ENCODE measurements around the gene DLGAP1.
A peak's percentile ranks its signal among the peaks of the same experiment; 100 is the strongest.
"Not testable (repeated sequence)": the region's sequence is repeated elsewhere in the genome, so short reads cannot be mapped to it uniquely, and the experiment has no call there.

The DLGAP1 gene

DNA sequence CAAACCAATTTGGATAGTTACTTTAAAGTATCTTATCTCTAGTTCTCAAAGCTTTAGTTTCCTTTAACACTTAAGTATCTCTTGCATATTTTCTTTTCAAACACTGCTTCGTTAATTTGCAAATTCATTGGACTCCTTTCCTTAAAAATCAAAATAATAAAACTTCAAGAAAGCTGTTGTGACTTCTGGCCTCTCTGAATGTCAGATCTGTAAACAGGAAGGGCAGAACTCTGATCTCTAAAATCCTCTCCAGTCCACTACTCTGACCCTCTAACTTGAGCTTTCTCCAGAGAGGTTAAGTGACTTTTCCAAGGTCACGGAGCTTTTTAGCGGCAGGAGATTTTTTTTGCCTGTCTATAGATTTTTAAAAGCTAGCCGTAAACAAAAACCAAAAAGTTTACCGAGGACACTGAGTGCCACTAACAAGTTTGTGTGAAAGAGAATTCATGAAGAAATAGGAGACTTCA is 849.6 kb downstream of the DLGAP1 start:
- Histone ChIP-seq H3K27me3 (ENCODE audit: insufficient read depth, poor library complexity, severe bottlenecking) (no peaks in the 10 kb centered on the region), H3K4me3 (replicated peaks; ENCODE audit: insufficient read depth, low read length) (peak overlapping the region; percentile 0; the same call in 1 of the 2 replicates), H3K27ac (replicated peaks) (peak overlapping the region; percentile 90)
- TF ChIP-seq SPI1 (IDR thresholded peaks at IDR 0.05; ENCODE audit: borderline replicate concordance, low read depth), result peak; percentile 3; the same call in 1 of the 2 replicates
- TF ChIP-seq, protein P1, sequence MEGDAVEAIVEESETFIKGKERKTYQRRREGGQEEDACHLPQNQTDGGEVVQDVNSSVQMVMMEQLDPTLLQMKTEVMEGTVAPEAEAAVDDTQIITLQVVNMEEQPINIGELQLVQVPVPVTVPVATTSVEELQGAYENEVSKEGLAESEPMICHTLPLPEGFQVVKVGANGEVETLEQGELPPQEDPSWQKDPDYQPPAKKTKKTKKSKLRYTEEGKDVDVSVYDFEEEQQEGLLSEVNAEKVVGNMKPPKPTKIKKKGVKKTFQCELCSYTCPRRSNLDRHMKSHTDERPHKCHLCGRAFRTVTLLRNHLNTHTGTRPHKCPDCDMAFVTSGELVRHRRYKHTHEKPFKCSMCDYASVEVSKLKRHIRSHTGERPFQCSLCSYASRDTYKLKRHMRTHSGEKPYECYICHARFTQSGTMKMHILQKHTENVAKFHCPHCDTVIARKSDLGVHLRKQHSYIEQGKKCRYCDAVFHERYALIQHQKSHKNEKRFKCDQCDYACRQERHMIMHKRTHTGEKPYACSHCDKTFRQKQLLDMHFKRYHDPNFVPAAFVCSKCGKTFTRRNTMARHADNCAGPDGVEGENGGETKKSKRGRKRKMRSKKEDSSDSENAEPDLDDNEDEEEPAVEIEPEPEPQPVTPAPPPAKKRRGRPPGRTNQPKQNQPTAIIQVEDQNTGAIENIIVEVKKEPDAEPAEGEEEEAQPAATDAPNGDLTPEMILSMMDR (IDR thresholded peaks at IDR 0.05; ENCODE audit: insufficient read depth, low read length), result no peak
- no peak for TF ChIP-seq GABPA (IDR thresholded peaks at IDR 0.05; ENCODE audit: low read depth)
- TF ChIP-seq, protein P2, sequence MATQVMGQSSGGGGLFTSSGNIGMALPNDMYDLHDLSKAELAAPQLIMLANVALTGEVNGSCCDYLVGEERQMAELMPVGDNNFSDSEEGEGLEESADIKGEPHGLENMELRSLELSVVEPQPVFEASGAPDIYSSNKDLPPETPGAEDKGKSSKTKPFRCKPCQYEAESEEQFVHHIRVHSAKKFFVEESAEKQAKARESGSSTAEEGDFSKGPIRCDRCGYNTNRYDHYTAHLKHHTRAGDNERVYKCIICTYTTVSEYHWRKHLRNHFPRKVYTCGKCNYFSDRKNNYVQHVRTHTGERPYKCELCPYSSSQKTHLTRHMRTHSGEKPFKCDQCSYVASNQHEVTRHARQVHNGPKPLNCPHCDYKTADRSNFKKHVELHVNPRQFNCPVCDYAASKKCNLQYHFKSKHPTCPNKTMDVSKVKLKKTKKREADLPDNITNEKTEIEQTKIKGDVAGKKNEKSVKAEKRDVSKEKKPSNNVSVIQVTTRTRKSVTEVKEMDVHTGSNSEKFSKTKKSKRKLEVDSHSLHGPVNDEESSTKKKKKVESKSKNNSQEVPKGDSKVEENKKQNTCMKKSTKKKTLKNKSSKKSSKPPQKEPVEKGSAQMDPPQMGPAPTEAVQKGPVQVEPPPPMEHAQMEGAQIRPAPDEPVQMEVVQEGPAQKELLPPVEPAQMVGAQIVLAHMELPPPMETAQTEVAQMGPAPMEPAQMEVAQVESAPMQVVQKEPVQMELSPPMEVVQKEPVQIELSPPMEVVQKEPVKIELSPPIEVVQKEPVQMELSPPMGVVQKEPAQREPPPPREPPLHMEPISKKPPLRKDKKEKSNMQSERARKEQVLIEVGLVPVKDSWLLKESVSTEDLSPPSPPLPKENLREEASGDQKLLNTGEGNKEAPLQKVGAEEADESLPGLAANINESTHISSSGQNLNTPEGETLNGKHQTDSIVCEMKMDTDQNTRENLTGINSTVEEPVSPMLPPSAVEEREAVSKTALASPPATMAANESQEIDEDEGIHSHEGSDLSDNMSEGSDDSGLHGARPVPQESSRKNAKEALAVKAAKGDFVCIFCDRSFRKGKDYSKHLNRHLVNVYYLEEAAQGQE (IDR thresholded peaks at IDR 0.05; ENCODE audit: insufficient replicate concordance, low read depth), result no peak
- DNase-seq (ENCODE audit: low read depth in 1 of 2, low spot score in 1 of 2), result no peak

DNA sequence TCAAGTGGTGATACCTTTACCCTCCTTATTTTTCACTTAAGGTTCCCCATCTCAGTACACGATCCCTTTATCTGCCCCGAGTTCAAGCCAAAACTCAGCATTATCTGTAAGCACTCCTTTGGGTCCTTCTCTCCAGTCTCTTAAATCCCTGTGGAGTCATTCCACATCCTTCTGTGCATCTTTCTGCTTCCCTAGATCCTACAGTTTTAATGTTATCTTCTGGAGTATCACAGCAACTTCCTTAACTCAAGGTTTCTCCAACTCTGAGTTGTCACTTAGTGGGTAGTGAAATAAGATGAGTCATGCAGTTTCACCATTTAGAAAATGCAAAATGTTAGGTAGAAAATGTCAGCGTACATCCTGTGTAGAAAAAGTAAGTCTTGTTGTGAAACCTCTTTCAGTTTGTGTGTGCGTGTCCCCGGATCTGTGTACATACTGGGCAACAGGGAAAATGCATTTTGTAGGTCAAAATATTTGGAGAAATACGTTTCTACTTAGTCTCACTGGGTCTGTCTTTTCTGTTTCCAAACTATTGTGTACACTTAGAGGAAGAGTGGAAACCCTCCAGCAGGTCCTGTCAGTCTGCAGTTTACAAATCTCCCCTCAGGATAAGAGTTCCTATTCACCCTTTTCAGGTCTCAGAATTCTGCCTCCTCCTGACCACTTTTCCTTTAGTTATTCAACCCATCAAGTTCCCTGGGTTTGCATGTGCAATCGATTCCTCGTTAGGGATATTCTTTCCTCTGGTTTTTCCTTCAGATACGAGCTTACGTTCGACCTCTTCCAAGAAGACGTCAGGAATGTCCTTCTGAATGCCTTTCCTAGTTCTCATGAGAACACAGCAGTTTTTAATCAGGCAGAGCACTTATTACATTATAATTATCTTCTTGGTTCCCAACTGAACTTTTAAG is 850.4 kb downstream of the DLGAP1 start:
- peak; percentile 91 to 98 for DNase-seq (ENCODE audit: low read depth in 1 of 2, low spot score in 1 of 2)
- peak overlapping the region; percentile 11 for H3K4me3 ChIP-seq (replicated peaks; ENCODE audit: insufficient read depth, low read length)
- H3K27ac ChIP-seq (replicated peaks), result peak overlapping the region; percentile 90

DNA sequence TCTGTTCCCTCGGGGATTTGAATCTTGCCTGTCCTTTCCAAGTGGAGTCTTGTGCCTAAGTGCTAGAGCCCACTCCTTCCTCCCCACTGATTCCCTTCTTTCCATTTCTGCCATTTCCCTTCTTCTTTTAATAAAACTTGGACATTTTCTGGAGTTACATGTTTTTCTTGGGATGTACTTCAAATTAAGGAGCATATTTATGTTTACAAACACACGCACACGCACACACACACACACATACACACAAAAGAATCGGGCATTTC is 850.9 kb downstream of the DLGAP1 start:
- TF ChIP-seq SPI1 (IDR thresholded peaks at IDR 0.05; ENCODE audit: borderline replicate concordance, low read depth) (no peak), POLR2AphosphoS5 (IDR thresholded peaks at IDR 0.05; ENCODE audit: low read depth) (no peak)
- TF ChIP-seq, protein P1 (IDR thresholded peaks at IDR 0.05; ENCODE audit: insufficient read depth, low read length), result no peak
- H3K27me3 ChIP-seq (ENCODE audit: insufficient read depth, poor library complexity, severe bottlenecking), result no peaks in the 10 kb centered on the region
- H3K4me3 ChIP-seq (replicated peaks; ENCODE audit: insufficient read depth, low read length), result peak overlapping the region; percentile 1; the same call in 1 of the 2 replicates
- peak overlapping the region; percentile 90 for H3K27ac ChIP-seq (replicated peaks)
- no peak for DNase-seq (ENCODE audit: low read depth in 1 of 2, low spot score in 1 of 2)

More for the DNA sequence above, 850.4 kb downstream of the DLGAP1 start:
- no peaks in the 10 kb centered on the region for H3K27me3 ChIP-seq (ENCODE audit: insufficient read depth, poor library complexity, severe bottlenecking)
- TF ChIP-seq, protein P2 (IDR thresholded peaks at IDR 0.05; ENCODE audit: insufficient replicate concordance, low read depth), result peak; percentile 39
- TF ChIP-seq SPI1 (IDR thresholded peaks at IDR 0.05; ENCODE audit: borderline replicate concordance, low read depth) (no peak), POLR2AphosphoS5 (IDR thresholded peaks at IDR 0.05; ENCODE audit: low read depth) (peak; percentile 66)

DNA sequence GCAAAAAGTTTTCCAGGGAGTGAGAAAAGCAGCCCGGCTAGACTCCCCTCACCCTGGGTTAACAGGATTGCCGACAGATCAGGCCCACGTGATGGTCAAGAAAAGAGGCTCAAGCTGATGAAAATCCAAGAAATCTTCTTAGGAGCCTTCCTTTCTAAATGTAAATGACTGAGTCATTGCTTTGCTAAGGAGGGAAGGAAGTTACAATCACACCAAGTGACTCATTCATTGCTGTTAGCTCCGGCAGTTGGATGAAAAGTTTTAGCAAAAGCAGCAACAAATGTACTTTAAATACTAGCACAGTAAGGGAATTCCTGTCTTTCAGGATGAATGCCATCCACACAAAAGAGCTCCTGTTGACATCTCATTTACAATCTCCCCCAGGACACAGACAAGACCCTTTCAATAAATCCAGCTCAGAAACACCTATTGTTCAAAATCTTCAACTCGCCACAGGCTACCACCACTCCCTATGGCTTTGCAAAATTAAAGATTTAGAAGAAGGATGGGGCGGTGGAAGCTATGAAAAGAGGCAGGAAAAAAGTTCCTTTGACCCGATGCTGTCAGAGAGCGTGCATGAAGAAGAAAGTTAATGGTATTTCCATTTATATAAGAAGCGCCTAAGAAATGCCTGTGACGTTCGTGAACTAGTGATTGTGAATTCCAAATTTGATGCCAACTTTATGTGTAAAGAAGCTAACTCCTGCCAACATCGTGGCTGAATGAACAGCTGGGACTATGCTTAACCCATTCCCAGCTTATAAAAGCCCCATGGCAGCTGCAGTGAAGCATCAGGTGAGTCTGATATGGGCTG is 851.5 kb downstream of the DLGAP1 start:
- TF ChIP-seq POLR2AphosphoS5 (IDR thresholded peaks at IDR 0.05; ENCODE audit: low read depth), result no peak; the same call in 1 of the 2 replicates
- peak; percentile 64 for TF ChIP-seq SPI1 (IDR thresholded peaks at IDR 0.05; ENCODE audit: borderline replicate concordance, low read depth)
- TF ChIP-seq, protein P2 (IDR thresholded peaks at IDR 0.05; ENCODE audit: insufficient replicate concordance, low read depth), result no peak
- peak overlapping the region; percentile 90 for H3K27ac ChIP-seq (replicated peaks)
- H3K27me3 ChIP-seq (ENCODE audit: insufficient read depth, poor library complexity, severe bottlenecking), result no peaks in the 10 kb centered on the region
- peak; percentile 59 to 82 for DNase-seq (ENCODE audit: low read depth in 1 of 2, low spot score in 1 of 2)
- peak overlapping the region; percentile 34 for H3K4me3 ChIP-seq (replicated peaks; ENCODE audit: insufficient read depth, low read length)

DNA sequence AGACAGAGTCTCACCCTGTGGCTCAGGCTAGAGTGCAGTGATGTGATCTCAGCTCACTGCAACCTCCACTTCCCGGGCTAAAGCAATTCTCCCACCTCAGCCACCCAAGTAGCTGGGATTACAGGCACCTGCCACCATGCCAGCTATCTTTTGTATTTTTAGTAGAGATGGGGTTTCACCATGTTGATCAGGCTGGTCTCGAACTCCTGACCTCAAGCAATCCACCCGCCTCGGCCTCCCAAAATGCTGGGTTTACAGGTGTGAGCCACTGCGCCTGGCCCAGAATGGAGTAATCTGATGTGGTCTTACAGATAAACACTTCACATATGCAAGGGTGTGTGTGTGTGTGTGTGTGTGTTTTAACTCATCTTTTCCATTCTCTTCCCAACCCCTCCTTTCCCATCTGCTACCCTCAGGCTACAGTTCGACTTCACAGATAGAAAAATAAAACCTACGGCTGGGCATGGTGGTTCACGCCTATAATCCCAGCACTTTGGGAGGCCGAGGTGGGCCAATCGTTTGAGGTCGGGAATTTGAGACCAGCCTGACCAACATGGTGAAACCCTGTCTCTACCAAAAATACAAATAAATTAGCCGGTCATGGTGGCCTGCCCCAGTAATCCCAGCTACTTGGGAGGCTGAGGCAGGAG is 853.9 kb downstream of the DLGAP1 start:
- not testable (repeated sequence) for H3K27me3 ChIP-seq (ENCODE audit: insufficient read depth, poor library complexity, severe bottlenecking); H3K27ac ChIP-seq (replicated peaks); H3K4me3 ChIP-seq (replicated peaks; ENCODE audit: insufficient read depth, low read length); DNase-seq (ENCODE audit: low read depth in 1 of 2, low spot score in 1 of 2)

Data from HL-60 (cell line).